K562 (cell line): ENCODE results near the gene SAMD9L. TPM values are rescaled to one million over a fixed set of nuclear protein-coding genes. Genes with fewer than 3 reads are reported as not detected.

ENCODE experiments used
- DIDO1 ChIP-seq: fragments of 450-650 bp; IDR thresholded peaks from 2 replicates; pipeline ENCODE4 v1.6.1; 2016; ENCODE audit warnings: low read depth, missing biosample characterization, missing genetic modification characterization
- FOXK2 ChIP-seq, 2 experiments: fragments of 450-650 bp; IDR thresholded peaks in 1 of 2; conservative IDR thresholded peaks in 1 of 2; 2 replicates each; pipeline ENCODE4 v1.6.1; 2016; ENCODE audit warnings: low read depth in 2 of 2, mild to moderate bottlenecking in 1 of 2
- HDAC3 ChIP-seq: fragments of 450-650 bp; IDR thresholded peaks from 2 replicates; pipeline ENCODE4 v1.6.1; 2018; ENCODE audit warnings: borderline replicate concordance, mild to moderate bottlenecking, moderate library complexity; ENCODE audit not compliant: partially characterized antibody
- JUND ChIP-seq, 2 experiments: IDR thresholded peaks; 2 replicates in 1 of 2; 3 replicates in 1 of 2; pipeline ENCODE4 v1.6.1; 2011; ENCODE audit warnings: borderline replicate concordance in 2 of 2, low read depth in 2 of 2, low read length in 2 of 2, improper control_type of control experiment in 1 of 2, missing biosample characterization in 1 of 2, missing genetic modification characterization in 1 of 2, missing genetic modification reagents in 1 of 2
- KLF10 ChIP-seq: fragments of 250-450 bp; sonication (Bioruptor Pico); IDR thresholded peaks from 2 replicates; pipeline ENCODE4 v1.6.1; 2021; ENCODE audit warnings: matching md5 sums
- NR4A1 ChIP-seq, 2 experiments: fragments of 250-450 bp in 1 of 2; fragments of 450-650 bp in 1 of 2; sonication (Bioruptor Pico) in 1 of 2; IDR thresholded peaks; 2 replicates each; pipeline versions ENCODE4 v1.4.0 to v1.6.1; 2016 to 2020; ENCODE audit warnings: mild to moderate bottlenecking in 2 of 2, missing compliant biosample characterization in 1 of 2, missing genetic modification characterization in 1 of 2, moderate library complexity in 1 of 2
- PHF8 ChIP-seq: fragments of 200-600 bp; sonication (generic); IDR thresholded peaks from 2 replicates; pipeline ENCODE4 v1.6.1; 2012; ENCODE audit warnings: mixed run types, mild to moderate bottlenecking, inconsistent platforms, low read length, moderate library complexity, borderline replicate concordance
- RBM25 ChIP-seq: fragments of 200-400 bp; formaldehyde crosslinking; IDR thresholded peaks from 2 replicates; pipeline ENCODE4 v1.6.1; 2018; ENCODE audit warnings: low read length, low read depth, moderate library complexity; ENCODE audit not compliant: severe bottlenecking
- SAFB ChIP-seq: fragments of 200-400 bp; formaldehyde crosslinking; IDR thresholded peaks from 2 replicates; pipeline ENCODE4 v1.6.1; 2017; ENCODE audit warnings: low read depth, low read length, borderline replicate concordance
- SMARCA5 ChIP-seq: fragments of 450-650 bp; IDR thresholded peaks from 2 replicates; pipeline ENCODE4 v1.6.1; 2016
- ZFP36 ChIP-seq: fragments of 150-350 bp; IDR thresholded peaks from 2 replicates; pipeline ENCODE4 v1.6.1; 2018; ENCODE audit warnings: low read length, low read depth; ENCODE audit not compliant: partially characterized antibody
- ZNF354B ChIP-seq: fragments of 250-450 bp; sonication (Bioruptor Pico); IDR thresholded peaks from 2 replicates; pipeline ENCODE4 v1.4.0; 2020
- ZNF668 ChIP-seq: fragments of 250-450 bp; sonication (Bioruptor Pico); IDR thresholded peaks from 2 replicates; pipeline ENCODE4 v1.8.0; 2022; ENCODE audit warnings: mild to moderate bottlenecking, inconsistent platforms
- ZNF764 ChIP-seq: fragments of 250-450 bp; sonication (Bioruptor Pico); IDR thresholded peaks from 2 replicates; pipeline ENCODE4 v1.4.0; 2020; ENCODE audit warnings: low read depth, mild to moderate bottlenecking, moderate library complexity
- polyA plus RNA-seq, 8 experiments: library from polyadenylated mRNA; depleted of rRNA in 4 of 8; stranded (reverse) in 5 of 8; unstranded in 3 of 8; fragments of >200 nt; fragmentation: Nextera tagmentation in 2 of 8; fragmentation: Illumina TruSeq in 1 of 8; extraction: Ambion mirVana in 2 of 8; extraction: Trizol in 1 of 8; gene quantifications; 2 replicates each; pipeline versions ENCODE4 v1.2.1 to v1.2.3, GENCODE V29; 2011 to 2014; ENCODE audit warnings: inconsistent platforms in 1 of 8, missing spikeins in 1 of 8
- total RNA-seq, 7 experiments: library from RNA; depleted of rRNA in 6 of 7; stranded (reverse); fragments of >200 nt in 6 of 7; fragmentation: Illumina TruSeq in 2 of 7; extraction: Trizol in 2 of 7; gene quantifications; 2 replicates each; pipeline versions ENCODE4 v1.2.1 to v1.2.3, GENCODE V29; 2011 to 2021; ENCODE audit warnings: low replicate concordance in 1 of 7
- TF ChIP-seq, protein P1 (sequence below), 2 experiments: fragments of 450-650 bp; IDR thresholded peaks; 2 replicates each; pipeline ENCODE4 v1.6.1; 2016; ENCODE audit warnings: mild to moderate bottlenecking in 2 of 2, borderline replicate concordance in 1 of 2, low read depth in 1 of 2, moderate library complexity in 1 of 2
- TF ChIP-seq, protein P2 (sequence below): fragments of 450-650 bp; IDR thresholded peaks from 2 replicates; pipeline ENCODE4 v1.6.1; 2014; ENCODE audit warnings: low read depth, mild to moderate bottlenecking, moderate library complexity, borderline replicate concordance

SAMD9L gene
- total and polyA plus RNA-seq, 9 of the 15 experiments (the other 6 are each of a cell fraction or from before 2014, with no cell fraction given) = 0.15 to 1.0 (median 0.48) TPM

DNA sequence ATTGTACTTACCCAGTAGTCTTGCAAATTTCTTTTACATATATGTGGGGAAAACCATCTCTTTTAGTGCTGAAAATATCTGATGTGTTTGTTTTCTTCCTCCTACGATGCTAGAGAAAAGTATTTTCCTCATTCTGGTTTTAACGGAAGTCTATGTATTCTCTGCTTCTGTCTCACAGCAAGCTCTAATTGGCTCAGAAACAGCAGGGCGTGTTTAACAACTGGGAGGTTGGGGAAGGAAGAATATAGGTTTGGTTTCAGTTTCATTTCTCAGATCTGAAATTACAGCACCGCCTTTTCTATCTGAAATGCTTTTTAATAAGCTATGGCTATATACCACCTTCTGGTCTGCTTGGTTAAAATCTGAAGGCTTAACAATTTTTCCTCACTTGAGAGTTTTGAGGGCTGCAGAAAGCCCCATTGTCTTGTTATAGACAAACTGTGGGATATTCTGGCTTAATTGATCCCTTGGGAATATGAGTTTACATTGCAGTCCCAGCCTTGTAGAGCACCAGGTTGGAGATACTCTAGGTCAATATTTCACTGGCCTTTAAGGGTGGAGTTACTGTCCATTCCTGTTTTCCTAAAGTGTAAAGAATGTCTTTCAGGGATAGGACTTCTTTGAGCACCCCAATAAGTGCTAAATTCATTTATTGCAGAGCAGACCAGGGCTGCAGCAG lies 30.2 kb downstream of the SAMD9L start, which contains the start of gene SAMD9 (continued):
- TF ChIP-seq NR4A1 (CRISPR knock-in tag; IDR thresholded peaks at IDR 0.05) = no peak
- no peak for TF ChIP-seq NR4A1 (tag; IDR thresholded peaks at IDR 0.05)
- TF ChIP-seq ZFP36 = no peak
- no peak for TF ChIP-seq KLF10 (CRISPR knock-in tag)
- no peak for TF ChIP-seq RBM25
- TF ChIP-seq, protein P1, sequence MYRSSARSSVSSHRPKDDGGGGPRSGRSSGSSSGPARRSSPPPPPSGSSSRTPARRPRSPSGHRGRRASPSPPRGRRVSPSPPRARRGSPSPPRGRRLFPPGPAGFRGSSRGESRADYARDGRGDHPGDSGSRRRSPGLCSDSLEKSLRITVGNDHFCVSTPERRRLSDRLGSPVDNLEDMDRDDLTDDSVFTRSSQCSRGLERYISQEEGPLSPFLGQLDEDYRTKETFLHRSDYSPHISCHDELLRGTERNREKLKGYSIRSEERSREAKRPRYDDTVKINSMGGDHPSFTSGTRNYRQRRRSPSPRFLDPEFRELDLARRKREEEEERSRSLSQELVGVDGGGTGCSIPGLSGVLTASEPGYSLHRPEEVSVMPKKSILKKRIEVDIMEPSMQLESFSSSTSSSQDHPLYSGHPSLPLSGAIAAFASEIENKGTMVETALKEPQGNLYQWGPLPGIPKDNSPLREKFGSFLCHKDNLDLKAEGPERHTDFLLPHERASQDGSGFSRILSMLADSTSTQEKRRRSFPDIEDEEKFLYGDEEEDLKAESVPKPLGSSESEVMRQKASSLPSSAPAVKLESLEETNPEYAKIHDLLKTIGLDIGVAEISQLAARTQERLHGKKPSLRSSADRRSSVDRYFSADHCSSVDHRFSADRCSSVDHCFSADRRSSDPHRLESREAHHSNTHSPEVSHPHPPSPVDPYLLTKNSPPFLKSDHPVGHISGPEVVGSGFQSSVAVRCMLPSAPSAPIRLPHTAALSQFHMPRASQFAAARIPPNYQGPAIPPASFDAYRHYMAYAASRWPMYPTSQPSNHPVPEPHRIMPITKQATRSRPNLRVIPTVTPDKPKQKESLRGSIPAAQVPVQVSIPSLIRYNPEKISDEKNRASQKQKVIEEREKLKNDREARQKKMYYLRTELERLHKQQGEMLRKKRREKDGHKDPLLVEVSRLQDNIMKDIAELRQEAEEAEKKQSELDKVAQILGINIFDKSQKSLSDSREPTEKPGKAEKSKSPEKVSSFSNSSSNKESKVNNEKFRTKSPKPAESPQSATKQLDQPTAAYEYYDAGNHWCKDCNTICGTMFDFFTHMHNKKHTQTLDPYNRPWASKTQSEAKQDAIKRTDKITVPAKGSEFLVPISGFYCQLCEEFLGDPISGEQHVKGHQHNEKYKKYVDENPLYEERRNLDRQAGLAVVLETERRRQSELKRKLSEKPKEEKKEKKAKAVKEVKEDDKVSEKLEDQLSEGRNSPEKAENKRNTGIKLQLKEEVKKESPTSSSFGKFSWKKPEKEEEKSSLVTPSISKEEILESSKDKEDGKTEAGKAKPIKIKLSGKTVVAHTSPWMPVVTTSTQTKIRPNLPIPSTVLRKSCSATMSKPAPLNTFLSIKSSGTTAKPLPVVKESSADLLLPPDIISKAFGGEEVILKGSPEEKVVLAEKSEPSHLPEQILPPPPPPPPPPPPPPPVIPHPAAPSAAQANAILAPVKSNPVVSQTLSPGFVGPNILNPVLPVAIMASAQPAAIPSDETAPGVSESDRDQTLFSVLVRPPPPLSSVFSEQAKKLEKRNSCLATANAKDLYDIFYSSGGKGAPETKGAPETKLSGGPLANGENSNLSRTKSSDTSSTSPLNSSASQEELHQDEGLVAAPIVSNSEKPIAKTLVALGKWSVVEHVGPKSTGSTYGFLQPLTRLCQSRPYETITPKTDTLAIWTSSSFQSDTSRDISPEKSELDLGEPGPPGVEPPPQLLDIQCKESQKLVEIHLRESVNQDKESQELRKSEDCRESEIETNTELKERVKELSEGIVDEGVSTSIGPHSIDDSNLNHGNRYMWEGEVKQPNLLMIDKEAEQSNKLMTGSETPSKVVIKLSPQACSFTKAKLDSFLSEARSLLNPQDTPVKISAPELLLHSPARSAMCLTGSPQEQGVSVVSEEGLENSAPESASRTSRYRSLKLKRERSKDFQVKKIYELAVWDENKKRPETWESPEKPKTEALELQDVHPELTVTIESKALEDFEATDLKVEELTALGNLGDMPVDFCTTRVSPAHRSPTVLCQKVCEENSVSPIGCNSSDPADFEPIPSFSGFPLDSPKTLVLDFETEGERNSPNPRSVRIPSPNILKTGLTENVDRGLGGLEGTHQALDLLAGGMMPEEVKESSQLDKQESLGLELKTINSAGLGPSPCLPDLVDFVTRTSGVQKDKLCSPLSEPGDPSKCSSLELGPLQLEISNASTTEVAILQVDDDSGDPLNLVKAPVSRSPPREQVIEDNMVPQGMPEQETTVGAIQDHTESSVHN (IDR thresholded peaks at IDR 0.05; ENCODE audit: borderline replicate concordance in 1 of 2, low read depth in 1 of 2) = no peak
- TF ChIP-seq JUND (IDR thresholded peaks at IDR 0.05; ENCODE audit: borderline replicate concordance, low read depth, low read length) = no peak
- TF ChIP-seq JUND (tag; IDR thresholded peaks at IDR 0.05; ENCODE audit: borderline replicate concordance, low read depth, low read length) = no peak
- no peak for TF ChIP-seq SAFB
- TF ChIP-seq PHF8 = no peak
- no peak for TF ChIP-seq ZNF764 (CRISPR knock-in tag)
- TF ChIP-seq HDAC3 = no peak
- TF ChIP-seq, protein P2, sequence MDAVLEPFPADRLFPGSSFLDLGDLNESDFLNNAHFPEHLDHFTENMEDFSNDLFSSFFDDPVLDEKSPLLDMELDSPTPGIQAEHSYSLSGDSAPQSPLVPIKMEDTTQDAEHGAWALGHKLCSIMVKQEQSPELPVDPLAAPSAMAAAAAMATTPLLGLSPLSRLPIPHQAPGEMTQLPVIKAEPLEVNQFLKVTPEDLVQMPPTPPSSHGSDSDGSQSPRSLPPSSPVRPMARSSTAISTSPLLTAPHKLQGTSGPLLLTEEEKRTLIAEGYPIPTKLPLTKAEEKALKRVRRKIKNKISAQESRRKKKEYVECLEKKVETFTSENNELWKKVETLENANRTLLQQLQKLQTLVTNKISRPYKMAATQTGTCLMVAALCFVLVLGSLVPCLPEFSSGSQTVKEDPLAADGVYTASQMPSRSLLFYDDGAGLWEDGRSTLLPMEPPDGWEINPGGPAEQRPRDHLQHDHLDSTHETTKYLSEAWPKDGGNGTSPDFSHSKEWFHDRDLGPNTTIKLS = no peak
- TF ChIP-seq ZNF668 = no peak
- TF ChIP-seq DIDO1 (tag) = no peak
- peak; percentile 72 to 80 for TF ChIP-seq FOXK2 (conservative IDR thresholded peaks at IDR 0.05 in 1 of 2, IDR thresholded peaks at IDR 0.05 in 1 of 2; ENCODE audit: low read depth in 2 of 2)
- TF ChIP-seq ZNF354B (CRISPR knock-in tag) = no peak
- TF ChIP-seq SMARCA5 = no peak
